H1 (cell line): Measurements from ENCODE around the gene TMED5.

Source experiments
- BRCA1 ChIP-seq: IDR thresholded peaks from 2 replicates; pipeline ENCODE4 v1.6.1; 2012; ENCODE audit warnings: low read depth, low read length, improper control_type of control experiment
- HDAC2 ChIP-seq, 2 experiments: fragments of 300-600 bp in 1 of 2; sonication (generic) in 1 of 2; IDR thresholded peaks; 2 replicates each; pipeline ENCODE4 v1.6.1; 2011 to 2012; ENCODE audit warnings: low read depth in 2 of 2, low read length in 2 of 2, mild to moderate bottlenecking in 2 of 2, moderate library complexity in 2 of 2, borderline replicate concordance in 1 of 2, inconsistent platforms in 1 of 2
- JUN ChIP-seq: IDR thresholded peaks from 2 replicates; pipeline ENCODE4 v1.6.1; 2011; ENCODE audit warnings: low read depth, mild to moderate bottlenecking, improper control_type of control experiment, low read length
- NRF1 ChIP-seq: IDR thresholded peaks from 2 replicates; pipeline ENCODE4 v1.6.1; 2011; ENCODE audit warnings: mild to moderate bottlenecking, low read depth, low read length, improper control_type of control experiment
- POLR2A ChIP-seq, 2 experiments: IDR thresholded peaks; 1 replicate in 1 of 2; 2 replicates in 1 of 2; pipeline ENCODE4 v1.6.1; 2011; ENCODE audit warnings: low read depth in 2 of 2, low read length in 2 of 2, mild to moderate bottlenecking in 2 of 2; ENCODE audit errors: control extremely low read depth in 1 of 2
- POLR2AphosphoS5 ChIP-seq: IDR thresholded peaks from 2 replicates; pipeline ENCODE4 v1.6.1; 2011; ENCODE audit warnings: low read depth, low read length
- TAF1 ChIP-seq: IDR thresholded peaks from 2 replicates; pipeline ENCODE4 v1.6.1; 2011; ENCODE audit warnings: mild to moderate bottlenecking, low read depth, low read length
- TBP ChIP-seq: IDR thresholded peaks from 2 replicates; pipeline ENCODE4 v1.6.1; 2011; ENCODE audit warnings: low read depth, low read length, improper control_type of control experiment
- TF ChIP-seq, protein P1 (sequence below), 3 experiments: IDR thresholded peaks; 1 replicate in 2 of 3; 2 replicates in 1 of 3; pipeline versions ENCODE4 v1.5.1 to v1.6.1; 2011; ENCODE audit warnings: low read length in 3 of 3, mild to moderate bottlenecking in 3 of 3, inconsistent platforms in 2 of 3, low read depth in 1 of 3, moderate library complexity in 1 of 3; ENCODE audit not compliant: insufficient read depth in 1 of 3; ENCODE audit errors: control extremely low read depth in 1 of 3
- TF ChIP-seq, protein P2 (sequence below): IDR thresholded peaks from 2 replicates; pipeline ENCODE4 v1.6.1; 2012; ENCODE audit warnings: inconsistent platforms

- TF ChIP-seq HDAC2 (IDR thresholded peaks at IDR 0.05; ENCODE audit: borderline replicate concordance in 1 of 2, low read depth in 2 of 2, low read length in 2 of 2) (no peak), BRCA1 (no peak), TBP (no peak), JUN (no peak), POLR2A (IDR thresholded peaks at IDR 0.05; ENCODE audit: control extremely low read depth in 1 of 2, low read depth in 2 of 2, low read length in 2 of 2) (no peak), NRF1 (no peak), POLR2AphosphoS5 (no peak), TAF1 (no peak)
- TF ChIP-seq, protein P1, sequence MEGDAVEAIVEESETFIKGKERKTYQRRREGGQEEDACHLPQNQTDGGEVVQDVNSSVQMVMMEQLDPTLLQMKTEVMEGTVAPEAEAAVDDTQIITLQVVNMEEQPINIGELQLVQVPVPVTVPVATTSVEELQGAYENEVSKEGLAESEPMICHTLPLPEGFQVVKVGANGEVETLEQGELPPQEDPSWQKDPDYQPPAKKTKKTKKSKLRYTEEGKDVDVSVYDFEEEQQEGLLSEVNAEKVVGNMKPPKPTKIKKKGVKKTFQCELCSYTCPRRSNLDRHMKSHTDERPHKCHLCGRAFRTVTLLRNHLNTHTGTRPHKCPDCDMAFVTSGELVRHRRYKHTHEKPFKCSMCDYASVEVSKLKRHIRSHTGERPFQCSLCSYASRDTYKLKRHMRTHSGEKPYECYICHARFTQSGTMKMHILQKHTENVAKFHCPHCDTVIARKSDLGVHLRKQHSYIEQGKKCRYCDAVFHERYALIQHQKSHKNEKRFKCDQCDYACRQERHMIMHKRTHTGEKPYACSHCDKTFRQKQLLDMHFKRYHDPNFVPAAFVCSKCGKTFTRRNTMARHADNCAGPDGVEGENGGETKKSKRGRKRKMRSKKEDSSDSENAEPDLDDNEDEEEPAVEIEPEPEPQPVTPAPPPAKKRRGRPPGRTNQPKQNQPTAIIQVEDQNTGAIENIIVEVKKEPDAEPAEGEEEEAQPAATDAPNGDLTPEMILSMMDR (IDR thresholded peaks at IDR 0.05; ENCODE audit: control extremely low read depth in 1 of 3, insufficient read depth in 1 of 3, low read depth in 1 of 3, low read length in 3 of 3): no peak
- TF ChIP-seq, protein P2, sequence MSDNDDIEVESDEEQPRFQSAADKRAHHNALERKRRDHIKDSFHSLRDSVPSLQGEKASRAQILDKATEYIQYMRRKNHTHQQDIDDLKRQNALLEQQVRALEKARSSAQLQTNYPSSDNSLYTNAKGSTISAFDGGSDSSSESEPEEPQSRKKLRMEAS: no peak
Observed at GRCh38 chr1:93143769-93144168, 36.4 kb downstream of the TMED5 start.
